Measurements from ENCODE around the gene KDELR1. TPM values are rescaled to one million over a fixed set of nuclear protein-coding genes. Genes with fewer than 3 reads are reported as not detected.

KDELR1 gene
- polyA plus RNA-seq, 3 donors, result 230 to 248 (median 245) TPM

DNA sequence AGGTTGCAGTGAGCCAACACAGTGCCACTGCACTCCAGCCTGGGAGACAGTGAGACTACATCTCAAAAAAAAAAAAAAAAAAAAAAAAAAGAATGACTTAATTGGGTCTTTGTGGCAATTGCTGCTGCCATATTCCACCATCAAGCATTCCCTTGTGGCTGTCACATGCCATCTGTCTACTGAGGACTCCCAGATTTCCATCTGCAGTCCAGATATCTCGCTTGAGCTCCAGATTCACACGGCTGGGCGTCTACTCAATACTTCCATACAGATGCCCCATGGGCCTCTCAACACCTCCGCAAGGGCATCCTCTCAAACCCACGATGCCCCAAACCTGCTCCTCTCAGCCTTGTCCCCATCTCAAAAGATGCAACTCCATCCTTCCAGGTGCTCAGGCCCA lies 40.5 kb downstream of the KDELR1 start:
- DNase-seq, result no peak

DNA sequence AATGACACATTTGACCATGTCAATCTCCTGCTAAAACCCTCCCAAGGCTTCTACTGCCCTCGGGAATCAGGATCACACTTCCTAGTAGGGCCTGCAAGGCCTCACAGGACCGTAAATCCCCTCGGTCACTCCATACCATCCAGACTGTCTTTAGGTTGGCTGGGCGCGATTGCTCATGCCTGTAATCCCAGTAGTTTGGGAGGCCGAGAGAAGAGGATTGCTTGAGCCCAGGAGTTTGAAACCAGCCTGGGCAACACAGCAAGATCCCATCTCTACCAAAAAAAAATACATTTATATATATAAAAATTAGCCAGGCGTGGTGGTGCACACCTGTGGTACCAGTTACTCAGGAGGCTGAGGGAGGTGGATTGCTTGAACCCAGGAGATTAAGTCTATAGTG lies 42.6 kb downstream of the KDELR1 start:
- DNase-seq, result no peak

DNA sequence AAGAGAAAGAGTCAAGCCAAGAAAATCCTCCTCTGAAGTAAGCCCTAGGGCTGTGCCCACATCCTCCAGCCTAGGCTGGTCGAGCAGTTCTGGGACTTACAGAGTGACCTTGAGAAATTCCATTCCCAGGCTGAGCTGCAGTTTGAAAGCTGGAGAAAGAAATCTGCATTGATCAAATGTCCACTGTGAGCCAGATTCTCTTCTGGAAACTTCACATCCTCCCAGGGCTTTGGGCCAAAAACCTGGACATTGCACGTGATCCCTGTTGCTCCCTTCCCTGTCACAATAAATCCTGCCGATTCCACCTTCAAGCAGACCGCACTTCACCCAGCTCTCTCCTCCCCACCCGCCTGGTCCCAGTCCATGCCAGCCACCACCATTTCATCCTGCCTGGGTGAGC lies 43.3 kb downstream of the KDELR1 start:
- no peak for DNase-seq

DNA sequence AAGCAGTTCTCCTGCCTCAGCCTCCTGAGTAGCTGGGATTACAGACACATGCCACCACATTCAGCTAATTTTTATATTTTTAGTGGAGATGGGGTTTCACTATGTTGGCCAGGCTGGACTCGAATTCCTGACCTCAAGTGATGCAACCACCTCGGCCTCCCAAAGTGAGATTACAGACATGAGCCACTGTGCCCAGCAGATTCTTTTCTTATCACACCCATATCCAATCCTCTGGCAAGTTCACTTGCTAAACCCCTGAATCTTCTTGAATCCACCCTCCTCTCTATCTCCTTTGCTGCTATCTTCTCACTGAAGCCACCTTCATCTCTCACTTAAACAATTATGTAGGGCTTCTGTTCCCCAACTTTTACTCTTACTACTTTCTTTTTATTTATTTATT lies 45.2 kb downstream of the KDELR1 start:
- no peak for DNase-seq

DNA sequence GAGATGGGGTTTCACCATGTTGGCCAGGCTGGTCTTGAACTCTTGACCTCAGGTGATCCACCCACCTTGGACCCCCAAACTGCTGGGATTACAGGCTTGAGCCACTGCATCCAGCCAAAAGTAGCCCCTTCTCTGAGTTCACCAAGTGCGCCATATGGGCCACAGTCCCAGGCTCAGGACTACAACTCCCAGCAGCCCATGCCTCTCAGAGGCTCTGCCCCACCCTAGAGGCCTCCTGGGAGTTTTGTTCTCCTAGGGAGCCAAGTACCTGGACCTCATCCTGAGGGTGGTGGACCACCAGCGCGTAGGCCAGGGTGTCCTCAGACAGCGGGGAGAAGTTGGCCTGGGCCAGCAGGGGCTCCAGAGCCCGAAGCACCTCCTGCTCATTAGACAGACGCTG lies 46.5 kb downstream of the KDELR1 start:
- DNase-seq, result no peak

DNA sequence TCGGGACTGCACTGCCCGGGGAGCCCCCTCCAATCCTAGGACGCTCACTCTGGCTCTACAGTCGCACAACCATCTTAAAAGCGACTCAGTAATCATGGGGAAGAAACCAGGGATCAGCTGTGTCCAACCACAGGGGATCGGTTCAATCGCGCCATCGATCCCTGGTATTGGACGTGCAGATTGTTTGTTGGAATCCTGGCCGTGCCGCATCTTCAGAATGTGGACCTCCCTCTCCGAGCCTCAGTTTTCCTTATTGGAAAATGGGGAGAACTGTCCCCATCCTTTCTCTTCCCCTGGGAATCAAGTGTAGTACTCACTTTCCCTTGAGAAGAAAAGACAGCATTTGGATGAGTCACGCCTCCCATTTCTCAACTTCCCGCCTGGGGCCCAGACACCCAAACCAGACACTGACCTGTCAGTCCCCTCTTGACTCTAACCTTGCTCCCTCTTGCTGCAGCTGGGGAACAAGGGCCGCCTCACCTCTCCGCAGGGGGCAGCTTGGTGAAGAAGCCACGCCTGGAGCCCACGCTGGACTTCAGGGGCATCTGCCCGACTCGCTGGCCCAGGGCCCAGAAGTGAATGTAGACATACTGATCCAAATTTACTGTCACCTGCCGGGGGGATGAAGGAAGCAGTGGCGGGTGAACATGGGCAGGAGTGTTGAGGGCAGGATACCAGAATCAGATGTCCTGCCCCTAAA lies 48.4 kb downstream of the KDELR1 start:
- no peak for DNase-seq

DNA sequence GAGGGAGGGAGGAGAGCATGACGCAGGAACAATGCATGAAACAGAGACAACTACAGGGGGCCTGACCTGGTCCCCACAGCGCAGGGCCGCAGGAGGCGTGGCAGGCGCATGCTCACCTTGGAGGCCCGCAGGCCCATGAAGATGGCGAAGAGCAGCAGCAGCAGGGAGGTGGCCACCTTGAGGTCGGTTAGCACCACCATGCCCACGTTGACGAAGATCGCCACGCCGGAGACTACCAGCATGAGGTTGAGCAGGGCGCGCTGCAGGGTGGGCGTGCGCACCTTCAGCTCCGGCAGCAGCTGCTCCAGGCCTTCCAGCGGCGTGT lies 49.0 kb downstream of the KDELR1 start:
- no peak for DNase-seq

DNA sequence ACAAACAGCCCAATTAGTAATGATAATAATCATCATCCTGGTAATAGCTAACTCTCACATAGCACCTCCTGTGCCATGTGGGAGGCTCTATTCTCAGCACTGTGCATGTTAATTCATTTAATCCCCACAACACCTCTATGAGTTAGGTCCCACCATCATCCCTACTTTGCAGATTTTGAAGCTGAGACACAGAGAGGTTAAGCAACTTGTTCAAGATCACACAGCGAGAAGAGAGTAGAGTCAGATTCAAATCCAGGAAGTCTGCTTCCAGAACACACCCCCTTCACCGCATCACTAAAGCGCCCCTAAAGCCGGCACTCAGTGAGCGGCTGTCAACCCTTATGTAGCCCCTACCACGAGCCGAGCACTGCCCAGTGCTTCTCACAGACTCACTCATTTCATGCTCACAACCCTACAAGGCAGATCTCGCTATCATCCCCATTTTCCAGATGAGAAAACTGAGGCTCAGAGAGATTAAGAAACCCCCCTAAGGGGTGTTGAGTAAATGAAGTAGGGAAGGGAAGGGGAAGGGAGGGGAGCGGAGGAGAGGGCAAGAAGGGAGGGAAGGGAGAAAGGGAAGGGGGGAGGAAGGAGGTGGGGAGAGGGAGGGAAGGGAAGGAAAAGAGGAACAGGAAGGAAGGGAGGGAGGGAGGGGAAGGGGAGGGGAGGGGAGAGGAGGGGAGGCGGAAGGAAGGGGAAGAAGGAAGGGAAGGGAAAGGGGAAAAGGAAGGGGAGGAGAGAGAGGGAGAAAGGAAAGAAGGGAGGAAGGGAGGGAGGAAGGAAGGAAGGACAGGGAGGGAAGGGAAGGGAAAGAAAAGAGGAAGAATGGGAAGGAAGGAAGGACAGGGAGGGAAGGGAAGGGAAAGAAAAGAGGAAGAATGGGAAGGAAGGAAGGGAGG lies 49.6 kb downstream of the KDELR1 start:
- no peak for DNase-seq

DNA sequence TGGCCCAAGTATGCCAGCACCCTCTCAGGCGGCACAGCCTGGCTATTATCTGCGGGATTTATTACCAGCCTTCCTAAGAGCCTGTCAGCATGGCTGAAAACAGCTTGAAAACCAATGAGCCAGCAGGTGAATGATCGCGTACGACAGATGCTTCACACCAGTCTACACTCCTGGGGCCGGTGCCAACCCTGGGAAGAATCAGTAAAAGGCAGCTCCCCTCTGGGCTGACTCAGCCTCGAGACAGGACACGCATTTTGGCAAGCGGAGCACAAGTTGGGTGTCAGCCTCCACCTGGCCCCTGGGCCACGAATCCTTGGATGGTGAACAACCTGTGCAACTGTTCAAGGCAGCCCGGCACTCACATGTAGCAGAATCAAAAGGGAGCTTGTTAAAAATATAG lies 50.4 kb downstream of the KDELR1 start:
- no peak for DNase-seq

DNA sequence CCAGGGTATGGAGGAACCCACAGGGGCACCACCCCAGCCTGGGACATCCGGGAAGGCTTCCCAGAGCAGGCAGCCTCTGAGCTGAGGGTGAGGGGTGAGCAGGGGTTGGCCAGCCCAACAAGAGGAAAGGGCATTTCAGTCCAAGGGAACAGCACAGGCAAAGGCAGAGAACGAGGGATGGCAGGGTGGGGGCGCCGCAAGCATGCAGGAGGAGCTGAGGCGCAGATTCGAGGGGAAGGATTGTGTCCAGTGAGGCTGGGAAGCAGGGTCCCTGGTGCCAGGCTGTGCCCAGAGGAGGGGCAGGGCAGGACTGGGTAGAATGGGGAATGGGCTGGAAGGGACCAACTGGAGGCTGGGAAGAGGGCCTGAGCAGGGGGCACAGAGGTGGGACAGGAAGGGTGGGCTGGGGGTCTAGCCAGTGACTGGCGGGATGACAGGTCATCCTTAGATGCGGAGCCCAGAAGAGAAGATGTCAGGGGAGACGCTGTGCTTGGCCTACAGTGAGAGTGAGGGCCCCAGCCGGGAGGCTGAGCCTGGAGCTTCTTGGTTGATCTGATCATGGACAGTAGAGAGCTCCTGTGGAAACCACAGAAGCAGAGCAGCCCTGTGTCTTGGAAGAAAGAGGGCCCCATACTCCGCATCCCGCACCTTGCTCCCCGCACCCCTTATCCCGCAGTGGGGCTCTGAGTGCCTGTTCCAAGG lies 52.4 kb downstream of the KDELR1 start:
- DNase-seq, result no peak

DNA sequence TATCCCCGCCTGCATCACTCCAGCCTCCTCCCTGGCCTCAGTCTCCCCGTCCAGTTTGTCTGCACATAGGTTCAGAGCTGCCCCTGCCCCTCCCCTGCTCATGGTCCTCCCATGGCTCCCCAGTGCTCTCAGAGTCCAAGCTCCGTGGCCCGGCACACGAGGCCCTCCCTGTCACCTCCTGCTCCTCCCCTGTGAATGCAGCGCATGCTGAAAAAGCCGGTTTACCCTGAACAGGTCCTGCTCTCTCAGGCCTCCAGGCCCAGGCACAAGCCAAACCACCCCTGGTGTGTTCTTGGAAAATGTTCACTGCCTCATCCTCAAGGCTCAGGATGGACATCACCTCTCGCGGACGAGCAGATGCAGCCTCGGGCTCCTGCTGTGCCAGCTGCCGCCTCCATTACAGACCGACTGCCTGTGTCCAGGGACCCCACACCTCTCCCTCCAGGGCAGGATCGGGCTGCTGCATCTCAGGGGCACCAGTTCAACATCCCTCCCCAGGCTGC lies 53.0 kb downstream of the KDELR1 start:
- DNase-seq, result no peak

DNA sequence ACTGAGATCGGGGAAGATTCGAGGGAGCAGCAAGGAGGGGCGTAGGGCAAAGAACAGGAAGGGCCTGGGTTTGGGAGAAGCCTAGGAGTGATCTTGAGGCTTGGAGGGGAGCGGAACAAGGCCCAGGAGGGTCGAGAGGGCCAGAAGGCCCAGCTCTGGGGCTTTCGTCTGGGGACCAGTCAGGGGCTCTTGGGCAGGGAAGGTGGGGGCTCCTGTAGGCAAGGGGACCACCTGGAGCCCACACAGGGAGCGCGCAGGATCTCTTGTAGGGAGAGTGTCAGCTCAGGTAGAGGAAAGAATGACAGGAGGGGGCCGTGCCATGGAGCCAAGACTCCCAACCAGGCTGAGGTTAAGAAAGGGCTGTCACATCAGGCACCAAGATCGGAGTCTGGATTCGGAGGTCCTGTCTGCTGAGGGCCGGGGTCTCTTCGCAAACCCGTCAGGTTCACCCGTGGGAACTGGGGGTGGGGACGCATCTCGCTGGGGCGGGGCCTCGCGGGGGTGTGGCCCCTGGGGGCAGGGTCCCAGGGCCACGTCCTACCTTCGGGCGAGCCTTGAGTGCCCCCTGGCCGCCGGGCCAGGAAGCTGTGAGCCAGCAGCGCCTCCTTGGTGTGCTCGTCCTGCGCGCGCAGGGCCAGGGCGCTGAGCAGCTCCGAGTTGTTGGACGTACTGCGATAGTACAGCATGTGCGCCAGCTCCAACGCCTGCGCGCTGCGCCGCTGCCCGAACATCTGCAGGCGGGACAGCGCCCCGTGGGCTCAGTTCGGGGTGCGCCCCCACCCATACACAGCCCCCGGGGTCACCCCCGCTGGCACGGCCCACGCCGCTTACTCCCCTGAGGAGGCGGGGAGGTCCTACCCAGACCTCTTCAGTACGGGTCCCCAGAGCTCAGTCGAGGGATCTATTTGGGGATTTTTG lies 57.6 kb downstream of the KDELR1 start:
- DNase-seq, result no peak

DNA sequence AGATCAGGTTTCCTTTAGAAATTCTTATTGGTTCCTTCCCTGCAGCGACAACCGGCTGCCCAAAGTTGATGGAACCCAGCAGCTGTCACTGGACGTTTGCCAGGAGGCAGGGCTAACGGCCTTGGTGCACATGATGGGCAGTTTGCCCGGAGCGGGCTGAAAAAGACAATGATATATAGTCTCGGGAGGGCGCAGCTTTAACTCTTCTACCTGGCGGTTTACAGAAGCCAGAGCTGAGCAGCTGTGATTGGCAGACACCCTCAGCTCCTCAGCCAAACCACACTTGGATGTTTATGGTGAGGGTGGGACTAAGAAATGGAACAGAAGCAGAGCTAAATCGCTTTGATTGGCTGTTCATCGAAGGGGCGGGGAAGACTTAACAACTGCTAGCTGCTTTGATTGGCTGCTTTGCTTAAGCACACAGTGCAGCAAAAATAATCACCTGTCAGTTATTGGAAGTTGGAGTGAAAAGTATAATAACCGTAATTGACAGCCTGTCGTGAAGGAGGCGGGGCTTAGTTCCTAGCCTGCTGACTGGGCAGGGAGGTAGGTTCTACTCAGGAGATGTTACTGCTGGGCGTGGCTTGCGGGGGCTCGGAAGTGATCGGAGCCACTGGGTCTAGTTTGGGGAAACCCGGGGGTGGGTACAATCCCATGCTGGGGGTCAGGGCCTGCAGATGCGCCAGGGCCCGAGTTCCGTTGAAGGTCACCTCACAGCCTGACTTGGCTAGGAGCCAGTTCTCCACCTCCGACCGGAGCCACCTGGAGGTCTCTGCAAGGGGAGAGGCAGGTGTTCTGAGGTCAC lies 58.5 kb downstream of the KDELR1 start:
- peak; percentile 97 for DNase-seq

Other genes with a start within 250 kb of the KDELR1 start
- 10 to 100 TPM; 72.0 to 77.7 (median 73.7) TPM for gene LIG1, start 221.2 kb downstream of the KDELR1 start, polyA plus RNA-seq (ENCODE audit: insufficient read length in 3 of 3)
- 10 to 100 TPM; 11.4 to 13.7 (median 13.6) TPM for gene ZSWIM9, start 220.9 kb downstream of the KDELR1 start, polyA plus RNA-seq (ENCODE audit: insufficient read length in 3 of 3)
- 10 to 100 TPM; 52.5 to 62.7 (median 59.6) TPM for gene CARD8, start 135.6 kb downstream of the KDELR1 start, polyA plus RNA-seq (ENCODE audit: insufficient read length in 3 of 3)
- 1 to 10 TPM; 6.7 to 6.9 (median 6.8) TPM for gene ZNF114, start 121.5 kb downstream of the KDELR1 start, polyA plus RNA-seq (ENCODE audit: insufficient read length in 3 of 3)
- 10 to 100 TPM; 61.0 to 85.5 (median 67.3) TPM for gene EMP3, start 66.0 kb downstream of the KDELR1 start, polyA plus RNA-seq (ENCODE audit: insufficient read length in 3 of 3)
- 10 to 100 TPM; 13.5 to 15.7 (median 15.1) TPM for gene TMEM143, start 27.6 kb downstream of the KDELR1 start, polyA plus RNA-seq (ENCODE audit: insufficient read length in 3 of 3)
- gene SYNGR4, start 27.2 kb downstream of the KDELR1 start, polyA plus RNA-seq (ENCODE audit: insufficient read length in 3 of 3), result under 1 TPM; 0.67 to 0.88 (median 0.79) TPM
- under 1 TPM; 0.52 to 0.83 (median 0.71) TPM for gene GRIN2D, start 2.1 kb upstream of the KDELR1 start, polyA plus RNA-seq (ENCODE audit: insufficient read length in 3 of 3)
- 10 to 100 TPM; 29.1 to 31.9 (median 31.6) TPM for gene GRWD1, start 54.4 kb upstream of the KDELR1 start, polyA plus RNA-seq (ENCODE audit: insufficient read length in 3 of 3)
- gene KCNJ14, start 64.0 kb upstream of the KDELR1 start, polyA plus RNA-seq (ENCODE audit: insufficient read length in 3 of 3), result 1 to 10 TPM in 2 of 3 donors, under 1 TPM in 1; 0.61 to 1.0 (median 1.0) TPM
- gene CYTH2, start 77.8 kb upstream of the KDELR1 start, polyA plus RNA-seq (ENCODE audit: insufficient read length in 3 of 3), result 100 to 1,000 TPM in 2 of 3 donors, 10 to 100 TPM in 1; 88.1 to 115 (median 110) TPM
- gene LMTK3, start 120.3 kb upstream of the KDELR1 start, polyA plus RNA-seq (ENCODE audit: insufficient read length in 3 of 3), result 1 to 10 TPM; 3.5 to 3.7 (median 3.7) TPM
- under 1 TPM; 0.43 to 0.81 (median 0.43) TPM for gene SULT2B1, start 160.6 kb upstream of the KDELR1 start, polyA plus RNA-seq (ENCODE audit: insufficient read length in 3 of 3)
- gene SPACA4, start 215.2 kb upstream of the KDELR1 start, polyA plus RNA-seq (ENCODE audit: insufficient read length in 3 of 3), result under 1 TPM in 2 of 3 donors, not detected in 1; 0.23 to 0.24 TPM
- gene FAM83E, start 223.5 kb upstream of the KDELR1 start, polyA plus RNA-seq (ENCODE audit: insufficient read length in 3 of 3), result 1 to 10 TPM; 1.9 to 2.0 (median 1.9) TPM
- 1,000 to 10,000 TPM; 1,186 to 1,447 (median 1,300) TPM for gene RPL18, start 227.6 kb upstream of the KDELR1 start, polyA plus RNA-seq (ENCODE audit: insufficient read length in 3 of 3)
- gene SPHK2, start 228.0 kb upstream of the KDELR1 start, polyA plus RNA-seq (ENCODE audit: insufficient read length in 3 of 3), result 10 to 100 TPM; 30.2 to 35.2 (median 33.2) TPM
- 10 to 100 TPM; 13.8 to 15.4 (median 14.6) TPM for gene DBP, start 245.8 kb upstream of the KDELR1 start, polyA plus RNA-seq (ENCODE audit: insufficient read length in 3 of 3)

All from renal pelvis (tissue), 4 donors.